Keratinocyte (primary cell): ENCODE results near the gene MAP3K14. TPM values are rescaled to one million over a fixed set of nuclear protein-coding genes. Genes with fewer than 3 reads are reported as not detected.

Experiments
- DNase-seq: peaks from one replicate; pipeline ENCODE4 v3.0.0-alpha.2; 2011; ENCODE audit warnings: low read depth, missing footprints, low spot score
- FAIRE-seq: peaks from 2 replicates; lab custom pipeline; 2011; peaks lifted over from hg19 to GRCh38; lab: Jason Lieb, UNC
- H2AFZ ChIP-seq: 2 replicates; pipeline ENCODE4 v1.6.0; 2012; ENCODE audit warnings: low read length, control low read depth, inconsistent platforms; ENCODE audit not compliant: control insufficient read depth
- H3K27ac ChIP-seq: 2 replicates; pipeline ENCODE4 v1.5.1; 2011; ENCODE audit warnings: low read length; ENCODE audit not compliant: control insufficient read depth, insufficient read depth
- H3K27me3 ChIP-seq: 3 replicates; pipeline ENCODE4 v1.6.0; 2011; ENCODE audit warnings: low read length; ENCODE audit not compliant: control insufficient read depth, insufficient read depth; ENCODE audit errors: extremely low read depth
- H3K36me3 ChIP-seq, 2 experiments: 2 replicates in 1 of 2; 3 replicates in 1 of 2; pipeline ENCODE4 v1.5.1; 2011; ENCODE audit warnings: low read length in 2 of 2, mild to moderate bottlenecking in 1 of 2; ENCODE audit not compliant: control insufficient read depth in 2 of 2, insufficient read depth in 2 of 2; ENCODE audit errors: extremely low read depth in 1 of 2
- H3K4me1 ChIP-seq: 3 replicates; pipeline ENCODE4 v1.5.1; 2011; ENCODE audit warnings: low read length; ENCODE audit not compliant: control insufficient read depth, insufficient read depth; ENCODE audit errors: extremely low read depth
- H3K4me2 ChIP-seq: 3 replicates; pipeline ENCODE4 v1.6.0; 2011; ENCODE audit warnings: low read depth, low read length; ENCODE audit not compliant: control insufficient read depth, insufficient read depth; ENCODE audit errors: extremely low read depth
- H3K4me3 ChIP-seq, 3 experiments: fragments of 200-600 bp in 1 of 3; sonication (generic) in 1 of 3; 2 replicates in 2 of 3; 3 replicates in 1 of 3; pipeline ENCODE4 v1.5.1; 2011 to 2016; ENCODE audit warnings: low read length in 3 of 3, mild to moderate bottlenecking in 3 of 3, control low read depth in 2 of 3, inconsistent platforms in 1 of 3, low read depth in 1 of 3, mixed read lengths in 1 of 3, mixed run types in 1 of 3, moderate library complexity in 1 of 3; ENCODE audit not compliant: control insufficient read depth in 2 of 3, insufficient read depth in 2 of 3; ENCODE audit errors: extremely low read depth in 1 of 3
- H3K79me2 ChIP-seq: 2 replicates; pipeline ENCODE4 v1.6.0; 2012; ENCODE audit warnings: low read length; ENCODE audit not compliant: control insufficient read depth, insufficient read depth
- H3K9ac ChIP-seq: 3 replicates; pipeline ENCODE4 v1.6.0; 2011; ENCODE audit warnings: low read length; ENCODE audit not compliant: control insufficient read depth, insufficient read depth; ENCODE audit errors: extremely low read depth
- H3K9me1 ChIP-seq: 3 replicates; pipeline ENCODE4 v1.6.0; 2011; ENCODE audit warnings: low read length; ENCODE audit not compliant: control insufficient read depth, insufficient read depth; ENCODE audit errors: extremely low read depth
- H3K9me3 ChIP-seq: 2 replicates; pipeline ENCODE4 v1.5.1; 2012; ENCODE audit warnings: low read depth, low read length; ENCODE audit not compliant: control insufficient read depth
- H4K20me1 ChIP-seq: 3 replicates; pipeline ENCODE4 v1.6.0; 2011; ENCODE audit warnings: low read length; ENCODE audit not compliant: control insufficient read depth, insufficient read depth; ENCODE audit errors: extremely low read depth
- CTCF ChIP-seq, 3 experiments: IDR thresholded peaks in 1 of 3; conservative IDR thresholded peaks in 1 of 3; optimal IDR thresholded peaks in 1 of 3; 2 replicates in 2 of 3; 3 replicates in 1 of 3; pipeline versions ENCODE3 to v1.5.1; 2011; ENCODE audit warnings: low read length in 3 of 3, mild to moderate bottlenecking in 3 of 3, moderate library complexity in 2 of 3, control low read depth in 1 of 3, inconsistent platforms in 1 of 3; ENCODE audit not compliant: insufficient read depth in 2 of 3; ENCODE audit errors: extremely low read depth in 1 of 3
- EZH2 ChIP-seq: IDR thresholded peaks from one replicate; pipeline ENCODE4 v1.6.1; 2012; ENCODE audit warnings: inconsistent platforms, mild to moderate bottlenecking, low read length, moderate library complexity
- dilution Hi-C: fragments of 300-500 bp; cut with MboI; formaldehyde crosslinking; loops from one replicate; pipeline ENCODE4 v1.7.0; 2020; ENCODE audit warnings: low sequenced_read_pairs; ENCODE audit not compliant: extremely low pct_ligation_motif_present
- polyA plus RNA-seq, 5 experiments: library from polyadenylated mRNA; depleted of rRNA in 3 of 5; stranded (reverse) in 3 of 5; stranded (forward) in 1 of 5; unstranded in 1 of 5; fragments of >200 nt; gene quantifications; 1 replicate in 1 of 5; 2 replicates in 3 of 5; 3 replicates in 1 of 5; pipeline versions ENCODE4 v1.2.1 to v1.2.3, GENCODE V29; 2011 to 2012; ENCODE audit warnings: missing spikeins in 2 of 5, low read depth in 1 of 5, low replicate concordance in 1 of 5

Gene MAP3K14
- polyA plus RNA-seq, 1 donor (not counting 4 experiments of a cell fraction or from before 2014, with no cell fraction given) = 6.5 TPM

- no peaks in the 10 kb centered on the region for H3K79me2 ChIP-seq
Observed at GRCh38 chr17:45227101-45227925, 89.5 kb downstream of the MAP3K14 start.

GRCh38 chr17:45226576-45226975, 90.2 kb downstream of the MAP3K14 start:
- no peak overlapping the region for H3K4me2 ChIP-seq
- H3K36me3 ChIP-seq = no peaks in the 10 kb centered on the region
- no peak overlapping the region for H2AFZ ChIP-seq
- DNase-seq = no peak
- no peaks in the 10 kb centered on the region for H3K9me1 ChIP-seq
- H3K9ac ChIP-seq = no peak overlapping the region
- dilution Hi-C loops = no loop called here
- no peaks in the 10 kb centered on the region for H4K20me1 ChIP-seq
- peaks cover 35% of the 10 kb centered on the region for H3K4me1 ChIP-seq
- no peak overlapping the region for H3K27ac ChIP-seq
- no peaks in the 10 kb centered on the region for H3K79me2 ChIP-seq
- no peak for TF ChIP-seq CTCF (optimal IDR thresholded peaks at IDR 0.05 in 1 of 3, IDR thresholded peaks at IDR 0.05 in 1 of 3, conservative IDR thresholded peaks at IDR 0.05 in 1 of 3; ENCODE audit: extremely low read depth in 1 of 3, insufficient read depth in 2 of 3, low read length in 3 of 3)
- no peak for FAIRE-seq
- no peak overlapping the region for H3K4me3 ChIP-seq
- peaks cover 20% of the 10 kb centered on the region for H3K27me3 ChIP-seq
- H3K9me3 ChIP-seq = no peaks in the 10 kb centered on the region

More at GRCh38 chr17:45227101-45227925, 89.5 kb downstream of the MAP3K14 start:
- Histone ChIP-seq H3K9me3 (no peaks in the 10 kb centered on the region), H3K36me3 (no peaks in the 10 kb centered on the region), H3K27me3 (peaks cover 17% of the 10 kb centered on the region), H3K27ac (no peak overlapping the region), H3K9me1 (no peaks in the 10 kb centered on the region), H3K4me1 (peaks cover 35% of the 10 kb centered on the region), H4K20me1 (no peaks in the 10 kb centered on the region), H3K9ac (no peak overlapping the region), H3K4me3 (no peak overlapping the region), H2AFZ (no peak overlapping the region), H3K4me2 (no peak overlapping the region)
- no peak for FAIRE-seq
- TF ChIP-seq EZH2 = no peak
- no peak for TF ChIP-seq CTCF (optimal IDR thresholded peaks at IDR 0.05 in 1 of 3, IDR thresholded peaks at IDR 0.05 in 1 of 3, conservative IDR thresholded peaks at IDR 0.05 in 1 of 3; ENCODE audit: extremely low read depth in 1 of 3, insufficient read depth in 2 of 3, low read length in 3 of 3)
- no peak for DNase-seq
- dilution Hi-C loops = no loop called here
